Measurements from ENCODE around the gene INSM2. TPM values are rescaled to one million over a fixed set of nuclear protein-coding genes. Genes with fewer than 3 reads are reported as not detected.

INSM2 gene
- total and polyA plus RNA-seq, 2 of the 4 experiments (the other 2 are of a cell fraction): not detected

GRCh38 chr14:35556548-35556947 lies 22.6 kb downstream of the INSM2 start:
- Histone ChIP-seq H4K91ac (ENCODE audit: insufficient read depth, low read depth, low read length) (no peak overlapping the region), H4K5ac (ENCODE audit: low read depth, low read length) (no peak overlapping the region), H3K4me1 (ENCODE audit: control insufficient read depth, insufficient read depth, low read length) (no peaks in the 10 kb centered on the region), H2BK5ac (ENCODE audit: low read depth, low read length, poor library complexity, severe bottlenecking) (no peak overlapping the region), H3K79me1 (ENCODE audit: low read depth in 1 of 2, low read length in 2 of 2) (no peaks in the 10 kb centered on the region), H4K20me1 (ENCODE audit: insufficient read depth, low read length) (no peaks in the 10 kb centered on the region), H2BK20ac (ENCODE audit: low read depth, low read length) (no peak overlapping the region), H2AK9ac (replicated peaks; ENCODE audit: low read depth, low read length, poor library complexity) (no peak overlapping the region), H3K56ac (ENCODE audit: extremely low read depth, insufficient read depth, low read length) (no peak overlapping the region), H2AFZ (replicated peaks; ENCODE audit: low read length, poor library complexity) (no peak overlapping the region), H3K9me3 (ENCODE audit: control insufficient read depth, insufficient read depth, low read length) (no peaks in the 10 kb centered on the region), H2AK5ac (ENCODE audit: low read depth, low read length) (no peak overlapping the region), H3K36me3 (ENCODE audit: control insufficient read depth, insufficient read depth, low read length) (no peaks in the 10 kb centered on the region), H3K27me3 (ENCODE audit: control insufficient read depth, insufficient read depth, low read length) (no peaks in the 10 kb centered on the region), H3K14ac (replicated peaks; ENCODE audit: low read depth, low read length) (no peak overlapping the region), H2BK120ac (ENCODE audit: low read depth, low read length) (no peak overlapping the region), H3K23ac (ENCODE audit: low read depth, low read length) (no peak overlapping the region), H4K8ac (ENCODE audit: low read depth in 2 of 2, low read length in 2 of 2) (no peak overlapping the region), H3K9me1 (ENCODE audit: insufficient read depth, low read length) (no peaks in the 10 kb centered on the region), H3K4me3 (ENCODE audit: insufficient read depth, low read depth, low read length) (no peak overlapping the region), H2BK15ac (ENCODE audit: low read depth, low read length) (no peak overlapping the region), H3K4ac (ENCODE audit: low read depth, low read length) (no peak overlapping the region), H3K9ac (ENCODE audit: low read depth, low read length) (no peak overlapping the region), H3K27ac (ENCODE audit: insufficient read depth, low read length) (no peak overlapping the region), H3K4me2 (ENCODE audit: low read depth, low read length) (no peak overlapping the region), H3K18ac (ENCODE audit: low read depth, low read length) (no peak overlapping the region)
- no TSS peak for BruUV-seq (replicated peaks)
- intact Hi-C loops (cut with micrococcal nuclease) (no loop called here), in situ Hi-C loops (cut with MboI; ENCODE audit: low sequenced_read_pairs) (no loop called here), dilution Hi-C loops (cut with HindIII; ENCODE audit: low sequenced_read_pairs, unreplicated experiment) (no loop called here)
- no CpG with 5 or more reads among the region's 1 CpG for WGBS, 2 experiments (ENCODE audit: extremely low coverage in 2 of 2, insufficient read length in 1 of 2)
- ChIA-PET POLR2A (ENCODE audit: unreplicated experiment) (no interaction called here), CTCF (no interaction called here)
- DNase-seq: no peak
- ATAC-seq (ENCODE audit: low read depth): no peak
- no peak for TF ChIP-seq ELK1 (IDR thresholded peaks at IDR 0.05; ENCODE audit: borderline replicate concordance, low read depth, low read length)
- no peak for TF ChIP-seq MAFK (IDR thresholded peaks at IDR 0.05; ENCODE audit: low read depth, low read length)
- no peak for TF ChIP-seq SMC3 (IDR thresholded peaks at IDR 0.05; ENCODE audit: low read depth, low read length)
- no peak for TF ChIP-seq FOS (IDR thresholded peaks at IDR 0.05; ENCODE audit: low read depth, low read length)
- no peak for TF ChIP-seq RCOR1 (IDR thresholded peaks at IDR 0.05; ENCODE audit: insufficient replicate concordance, low read length)
- TF ChIP-seq MXI1 (IDR thresholded peaks at IDR 0.05; ENCODE audit: borderline replicate concordance, low read depth, low read length): no peak
- TF ChIP-seq CTCF (conservative IDR thresholded peaks at IDR 0.05; ENCODE audit: low read depth, low read length): no peak
- no peak for TF ChIP-seq RFX5 (IDR thresholded peaks at IDR 0.05; ENCODE audit: low read depth, low read length)
- TF ChIP-seq POLR2A (IDR thresholded peaks at IDR 0.05; ENCODE audit: low read depth, low read length): no peak
- no peak for TF ChIP-seq CHD1 (IDR thresholded peaks at IDR 0.05; ENCODE audit: low read depth, low read length)
- no peak for TF ChIP-seq MAZ (IDR thresholded peaks at IDR 0.05; ENCODE audit: borderline replicate concordance, low read depth, low read length)
- no peak for TF ChIP-seq CEBPB (IDR thresholded peaks at IDR 0.05; ENCODE audit: low read depth, low read length)
- no peak for TF ChIP-seq USF2 (IDR thresholded peaks at IDR 0.05; ENCODE audit: low read depth, low read length)
- no peak for TF ChIP-seq RAD21 (IDR thresholded peaks at IDR 0.05; ENCODE audit: low read length)
- TF ChIP-seq BHLHE40 (IDR thresholded peaks at IDR 0.05; ENCODE audit: low read depth, low read length): no peak
- no peak for TF ChIP-seq NFE2L2 (IDR thresholded peaks at IDR 0.05; ENCODE audit: low read depth, low read length)
